Left lobe of liver (tissue), 2 donors: Measurements from ENCODE around the gene MAOA. TPM values are rescaled to one million over a fixed set of nuclear protein-coding genes. Genes with fewer than 3 reads are reported as not detected.
A peak's percentile ranks its signal among the peaks of the same experiment; 100 is the strongest.
"Not testable (repeated sequence)": the region's sequence is repeated elsewhere in the genome, so short reads cannot be mapped to it uniquely, and the experiment has no call there.

Experiments
- ATAC-seq: fragments of 200-7000 bp; cut with Tn5 transposase; one replicate; pipeline ENCODE4 v1.9.1; 2020; ENCODE audit warnings: mild to moderate bottlenecking, moderate library complexity
- DNase-seq: peaks from one replicate; pipeline ENCODE4 v3.0.0-alpha.2; 2020; ENCODE audit warnings: low spot score
- total RNA-seq: library from RNA; stranded (reverse); gene quantifications from one replicate; pipeline ENCODE4 v1.2.1, GENCODE V29; 2021
- donor health status: DM: no; HTN: no; CAD: no; lungs with moderate emphysema.
- donor health status: DM: no; HTN: yes; CAD: no.

MAOA gene
- total RNA-seq, 1 donor from 2014 or later = 158 TPM

- DNase-seq (no peak), ATAC-seq (peak; percentile 42)
Observed at GRCh38 chrX:43661521-43662240, 5.6 kb downstream of the MAOA start.

- DNase-seq = no peak
- no peak for ATAC-seq
Observed at GRCh38 chrX:43663173-43663572, 7.1 kb downstream of the MAOA start.

- ATAC-seq (peak; percentile 55), DNase-seq (no peak)
Observed at GRCh38 chrX:43664258-43664657, 8.2 kb downstream of the MAOA start.

- peak; percentile 69 for ATAC-seq
- DNase-seq = no peak
Observed at GRCh38 chrX:43664708-43665107, 8.6 kb downstream of the MAOA start.

GRCh38 chrX:43666311-43666912 lies 10.3 kb downstream of the MAOA start:
- DNase-seq (no peak), ATAC-seq (no peak)

GRCh38 chrX:43675965-43676628 lies 20.0 kb downstream of the MAOA start:
- ATAC-seq, DNase-seq: not testable (repeated sequence)

DNA sequence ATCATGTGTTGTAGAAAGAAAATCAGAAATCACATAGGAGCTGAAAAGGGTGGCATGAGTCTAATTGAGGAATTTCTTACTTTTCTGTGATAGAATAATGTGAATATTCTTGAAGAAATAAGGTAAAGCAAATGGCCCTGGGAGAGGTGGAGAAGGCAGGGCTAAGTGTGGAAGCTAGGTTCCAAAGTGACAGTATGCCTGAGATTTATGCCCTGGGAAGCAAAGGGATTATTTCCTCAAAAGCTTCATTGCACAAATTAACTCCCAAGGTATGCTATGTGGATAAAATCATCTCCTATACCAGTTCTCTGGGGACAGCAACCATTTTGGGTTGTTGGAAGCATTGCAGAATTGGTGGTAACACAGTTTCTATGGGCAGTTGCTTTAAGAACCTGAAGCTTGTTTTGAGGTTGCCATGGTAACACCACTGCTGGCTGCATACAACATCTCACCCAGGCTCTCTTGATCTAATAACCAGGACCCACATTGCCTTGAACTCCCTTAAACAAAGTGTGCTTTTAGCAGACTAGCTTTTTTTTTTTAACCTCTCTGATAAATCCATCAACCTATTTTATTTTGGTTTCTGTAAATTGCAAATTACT lies 21.0 kb downstream of the MAOA start:
- peak; percentile 60 for ATAC-seq
- no peak for DNase-seq

DNA sequence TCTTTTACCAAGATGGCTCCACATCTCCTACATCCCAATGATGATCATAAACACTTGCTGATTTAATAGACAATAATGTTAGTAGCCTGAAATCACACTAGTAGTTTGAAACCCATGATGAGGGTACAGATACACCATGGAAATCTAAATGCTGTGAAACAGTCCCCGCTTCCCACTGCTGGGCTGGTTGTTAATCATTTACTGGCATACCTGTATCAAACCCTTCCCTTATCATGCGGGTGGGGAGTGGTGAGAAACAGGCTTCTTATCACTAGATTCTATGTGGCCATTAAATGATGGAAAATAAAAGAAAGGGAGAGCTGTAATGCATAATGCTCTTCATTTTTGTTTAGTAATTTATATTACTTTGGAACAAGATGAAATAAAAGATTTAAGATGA lies 21.9 kb downstream of the MAOA start:
- DNase-seq (no peak), ATAC-seq (peak; percentile 78)

DNA sequence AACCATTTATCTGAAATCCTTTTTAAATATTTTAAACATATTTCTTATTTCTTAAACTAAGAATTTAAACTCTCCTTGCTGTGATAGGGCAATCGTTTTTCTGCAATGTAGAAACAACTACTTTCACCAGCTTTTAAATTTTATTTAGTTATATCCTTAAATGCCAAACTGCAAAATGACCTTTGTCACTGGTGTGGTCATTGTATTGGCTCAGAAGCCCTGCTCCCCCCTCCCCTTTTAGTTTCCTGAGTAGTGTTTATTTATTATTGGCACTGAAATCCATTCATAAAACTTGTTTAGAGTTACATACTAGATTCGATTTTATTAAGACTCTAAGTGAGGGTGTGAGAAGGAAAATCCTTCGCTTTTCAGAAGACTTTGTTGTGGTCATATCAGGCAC lies 23.0 kb downstream of the MAOA start:
- DNase-seq = no peak
- peak; percentile 17 for ATAC-seq

GRCh38 chrX:43679778-43680177 lies 23.7 kb downstream of the MAOA start:
- ATAC-seq (no peak), DNase-seq (no peak)

- DNase-seq = no peak
- ATAC-seq = no peak
Observed at GRCh38 chrX:43682726-43683125, 26.6 kb downstream of the MAOA start.

DNA sequence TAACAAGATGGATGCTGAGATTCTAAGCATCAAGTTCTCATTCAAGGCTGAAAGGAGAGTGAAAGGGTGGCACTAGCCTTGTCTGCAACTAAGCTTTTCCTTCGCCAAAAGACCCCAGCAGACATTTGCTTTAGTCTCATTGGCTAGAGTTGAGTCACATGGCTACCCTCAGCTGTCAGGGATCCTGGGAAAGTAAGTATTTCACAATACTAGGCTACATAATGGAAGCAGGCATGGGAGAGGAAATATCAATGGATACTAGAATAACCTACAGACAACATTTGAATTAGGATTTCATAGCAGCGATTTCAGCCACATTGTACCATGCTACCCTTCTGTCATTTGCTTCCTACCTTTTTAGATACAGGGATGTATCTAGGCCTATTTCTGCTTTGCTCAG lies 29.1 kb downstream of the MAOA start:
- DNase-seq (no peak), ATAC-seq (peak; percentile 23)

DNA sequence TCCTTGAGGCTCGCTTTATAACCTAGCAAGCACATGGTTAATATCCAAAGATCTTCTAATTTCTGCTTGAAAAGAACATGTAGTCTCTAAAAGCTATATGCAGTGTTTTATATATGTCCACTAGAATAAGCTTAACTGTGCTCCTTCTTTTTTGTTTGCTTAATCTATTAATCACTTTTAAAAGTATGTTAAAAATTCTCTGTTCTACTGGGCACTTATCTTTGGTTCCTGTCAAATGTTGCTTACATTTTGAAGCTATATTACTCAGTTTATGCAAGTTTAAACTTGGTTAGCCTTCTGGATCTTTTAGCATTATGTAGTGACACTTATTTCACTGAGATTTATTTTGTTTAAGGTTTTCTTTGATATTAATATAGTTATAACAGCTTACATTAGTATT lies 32.5 kb downstream of the MAOA start:
- ATAC-seq = no peak

DNA sequence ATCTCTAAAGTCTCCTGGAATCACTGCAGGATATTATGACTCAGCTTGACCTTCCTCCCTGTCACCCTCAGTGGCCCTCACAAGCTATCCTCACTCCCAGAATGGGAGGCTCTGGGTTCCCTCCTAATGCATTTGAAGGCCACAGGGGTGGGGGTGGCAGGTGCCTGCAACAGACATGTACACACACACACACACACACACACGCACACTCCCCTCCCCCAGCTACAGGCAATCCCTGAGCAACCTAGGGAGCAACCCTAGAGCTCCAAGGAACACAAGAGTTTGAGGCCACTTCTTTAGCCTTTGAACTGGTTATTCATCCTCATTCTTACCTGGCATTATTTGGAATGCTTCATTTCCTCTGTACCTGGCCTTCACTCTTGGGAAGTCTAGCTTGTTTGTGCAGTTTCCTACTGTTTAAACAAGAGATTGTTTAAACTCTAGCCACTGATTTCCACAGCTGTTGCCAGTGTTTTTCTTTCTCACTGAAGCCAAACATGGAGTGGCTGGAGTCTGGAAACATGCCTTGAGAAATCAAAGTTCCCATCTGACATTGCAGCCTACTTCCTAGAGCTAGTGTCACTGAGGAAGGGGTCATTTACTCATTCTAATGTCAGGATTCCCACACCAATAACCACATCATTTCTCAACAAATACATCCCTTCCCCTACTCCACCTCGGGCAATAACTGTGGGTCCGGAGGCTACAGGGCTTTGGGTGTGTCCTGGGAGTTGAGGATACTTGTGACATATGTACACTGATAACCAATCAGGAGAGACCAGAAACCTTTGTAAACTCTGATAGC lies 37.7 kb downstream of the MAOA start:
- ATAC-seq (peak; percentile 73), DNase-seq (peak; percentile 57)

More for the DNA sequence above, 32.5 kb downstream of the MAOA start:
- no peak for DNase-seq

DNA sequence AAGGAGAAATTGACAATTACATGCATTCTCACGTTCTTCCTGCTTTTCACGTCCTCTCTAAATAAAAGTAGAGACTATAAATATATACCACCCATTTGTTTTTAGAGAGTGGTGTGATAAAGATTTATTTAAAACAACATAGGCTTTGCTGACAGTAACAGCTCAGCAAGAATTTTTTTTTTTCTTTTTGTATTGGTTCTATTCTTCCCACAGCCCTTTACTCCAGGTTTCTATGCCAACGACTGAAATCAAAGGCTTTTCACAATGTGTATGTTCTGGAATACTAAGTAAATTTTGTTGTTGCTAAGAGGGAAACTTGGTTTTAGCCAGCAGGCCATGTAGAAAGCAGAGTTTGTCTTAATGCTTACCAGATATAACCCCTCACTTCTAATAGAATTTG lies 43.4 kb downstream of the MAOA start:
- ATAC-seq (no peak), DNase-seq (no peak)

DNA sequence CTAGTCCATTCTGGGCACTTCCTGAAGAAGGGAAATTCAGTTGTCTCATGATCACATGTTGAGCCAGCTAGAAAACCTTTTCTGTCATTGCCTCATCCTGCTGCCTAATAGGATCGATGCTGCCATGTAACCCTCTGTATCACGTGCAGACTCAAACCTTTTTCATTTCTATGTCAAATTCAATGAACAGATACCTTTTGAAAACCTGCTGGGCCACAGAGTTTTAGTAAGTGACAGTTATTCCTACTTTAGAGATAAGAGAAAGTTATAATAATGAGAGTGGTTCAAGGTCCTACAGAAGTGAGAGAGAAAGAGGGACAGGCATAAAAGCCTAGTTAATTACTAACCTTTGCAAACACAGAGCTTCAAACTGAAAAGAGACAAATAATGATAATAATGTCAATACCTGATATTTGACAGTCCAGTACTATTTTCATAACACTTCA lies 46.0 kb downstream of the MAOA start:
- DNase-seq (no peak), ATAC-seq (peak; percentile 55)

DNA sequence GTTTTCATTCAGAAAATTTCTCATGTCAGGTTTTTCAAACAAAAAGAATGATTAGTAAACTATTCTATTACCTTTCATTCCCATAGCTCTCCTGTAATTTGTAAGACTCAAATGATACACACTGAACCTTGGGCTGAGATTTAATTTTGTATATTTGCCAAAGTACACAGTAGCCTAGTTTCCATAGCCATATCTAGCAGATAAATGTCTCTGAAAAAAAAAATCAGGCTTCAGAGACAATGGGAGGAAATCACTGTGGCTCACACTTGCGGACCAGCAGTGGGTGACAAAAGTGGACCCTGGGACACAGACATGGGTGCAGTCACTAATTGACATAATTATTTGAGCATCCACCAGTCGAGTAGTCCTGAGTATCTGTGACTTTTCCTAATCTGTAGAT lies 46.6 kb downstream of the MAOA start:
- ATAC-seq (peak; percentile 60), DNase-seq (no peak)

DNA sequence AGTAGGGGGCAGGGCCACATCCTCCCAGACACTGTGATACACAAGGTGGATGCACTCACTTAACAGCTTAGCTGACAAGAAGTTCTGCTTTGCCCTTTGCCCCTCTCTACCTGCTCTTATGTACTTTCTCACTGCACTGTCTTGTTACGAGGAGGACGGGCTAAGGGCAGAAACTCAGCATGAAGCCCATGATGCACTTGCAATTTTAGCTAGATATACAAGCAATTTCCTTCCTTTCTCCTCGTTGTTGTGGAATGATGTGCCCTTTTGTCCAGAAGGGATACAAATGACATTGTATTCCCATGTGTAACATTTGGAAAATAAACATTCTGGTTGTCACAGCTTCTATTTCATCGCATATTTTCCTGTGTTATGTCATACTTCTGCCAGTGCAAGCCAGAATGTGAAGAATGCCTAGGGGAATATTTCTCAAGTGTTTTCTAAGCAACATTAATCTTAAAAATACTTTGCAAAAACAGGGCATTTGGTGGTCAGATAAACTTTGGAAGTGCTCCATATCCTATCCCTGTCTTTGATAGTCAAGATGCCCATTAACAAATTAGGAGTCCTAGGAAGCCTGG lies 47.2 kb downstream of the MAOA start:
- peak; percentile 34 for ATAC-seq
- no peak for DNase-seq

- DNase-seq (no peak), ATAC-seq (no peak)
Observed at GRCh38 chrX:43706786-43707370, 50.8 kb downstream of the MAOA start.
